Progenitor cell of endocrine pancreas (in vitro differentiated cells): ENCODE results near the gene GPBP1L1. TPM values are rescaled to one million over a fixed set of nuclear protein-coding genes. Genes with fewer than 3 reads are reported as not detected.
A peak's percentile ranks its signal among the peaks of the same experiment; 100 is the strongest.
"Not testable (repeated sequence)": the region's sequence is repeated elsewhere in the genome, so short reads cannot be mapped to it uniquely, and the experiment has no call there.

Experiments
- DNase-seq: peaks from one replicate; pipeline ENCODE4 v3.0.0; 2021; ENCODE audit warnings: low spot score; ENCODE audit not compliant: unreplicated experiment
- H3K27ac Mint-ChIP-seq: 2 replicates; pipeline ENCODE4 v1.8.0; 2021; ENCODE audit warnings: mild to moderate bottlenecking, moderate library complexity, mixed read lengths
- H3K27me3 Mint-ChIP-seq: 2 replicates; pipeline ENCODE4 v1.8.0; 2021; ENCODE audit warnings: mixed read lengths
- H3K36me3 Mint-ChIP-seq: 2 replicates; pipeline ENCODE4 v1.8.0; 2022; ENCODE audit warnings: mixed read lengths; ENCODE audit not compliant: insufficient read depth
- H3K4me1 Mint-ChIP-seq: 2 replicates; pipeline ENCODE4 v1.8.0; 2021; ENCODE audit warnings: low read depth, mixed read lengths
- H3K4me3 Mint-ChIP-seq: 2 replicates; pipeline ENCODE4 v1.8.0; 2021; ENCODE audit warnings: low read depth, mild to moderate bottlenecking, moderate library complexity, mixed read lengths
- H3K9me3 Mint-ChIP-seq: 2 replicates; pipeline ENCODE4 v1.8.0; 2021; ENCODE audit warnings: low read depth, mixed read lengths
- total RNA-seq: library from RNA; stranded (reverse); gene quantifications from 2 replicates; pipeline ENCODE4 v1.2.1, GENCODE V29; 2021
- TF ChIP-seq, protein P1 (sequence below): fragments of 200-600 bp; sonication (generic); IDR thresholded peaks from one replicate; pipeline ENCODE4 v1.5.0; 2021; ENCODE audit warnings: antibody characterized with exemption, mild to moderate bottlenecking; ENCODE audit not compliant: unreplicated experiment

GPBP1L1 gene
- total RNA-seq, 1 donor from 2014 or later: 153 TPM

DNA sequence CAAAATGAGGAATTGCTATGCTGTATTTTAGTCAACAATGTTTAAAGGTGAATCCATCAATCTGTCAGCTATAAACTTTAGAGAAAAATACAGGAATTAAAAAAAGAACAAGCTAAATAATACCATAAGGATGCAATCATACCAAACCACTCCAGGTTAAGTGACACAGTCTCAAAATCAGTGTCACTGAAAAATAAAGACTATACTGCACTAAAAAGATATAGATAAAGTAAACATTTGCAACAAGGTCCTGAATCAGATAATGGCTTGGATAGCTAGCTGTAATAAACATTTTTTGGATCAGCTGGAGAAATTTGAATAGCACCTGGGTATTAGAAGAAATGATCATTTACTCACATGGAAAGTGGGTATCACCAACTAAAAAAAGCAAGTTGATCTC, 7.8 kb downstream of the GPBP1L1 start:
- Mint-ChIP-seq H3K4me1 (peaks cover 56% of the 10 kb centered on the region), H3K9me3 (no peaks in the 10 kb centered on the region), H3K27ac (no peak overlapping the region), H3K27me3 (no peaks in the 10 kb centered on the region), H3K36me3 (no peaks in the 10 kb centered on the region), H3K4me3 (no peak overlapping the region)
- no peak for DNase-seq
- TF ChIP-seq, protein P1, sequence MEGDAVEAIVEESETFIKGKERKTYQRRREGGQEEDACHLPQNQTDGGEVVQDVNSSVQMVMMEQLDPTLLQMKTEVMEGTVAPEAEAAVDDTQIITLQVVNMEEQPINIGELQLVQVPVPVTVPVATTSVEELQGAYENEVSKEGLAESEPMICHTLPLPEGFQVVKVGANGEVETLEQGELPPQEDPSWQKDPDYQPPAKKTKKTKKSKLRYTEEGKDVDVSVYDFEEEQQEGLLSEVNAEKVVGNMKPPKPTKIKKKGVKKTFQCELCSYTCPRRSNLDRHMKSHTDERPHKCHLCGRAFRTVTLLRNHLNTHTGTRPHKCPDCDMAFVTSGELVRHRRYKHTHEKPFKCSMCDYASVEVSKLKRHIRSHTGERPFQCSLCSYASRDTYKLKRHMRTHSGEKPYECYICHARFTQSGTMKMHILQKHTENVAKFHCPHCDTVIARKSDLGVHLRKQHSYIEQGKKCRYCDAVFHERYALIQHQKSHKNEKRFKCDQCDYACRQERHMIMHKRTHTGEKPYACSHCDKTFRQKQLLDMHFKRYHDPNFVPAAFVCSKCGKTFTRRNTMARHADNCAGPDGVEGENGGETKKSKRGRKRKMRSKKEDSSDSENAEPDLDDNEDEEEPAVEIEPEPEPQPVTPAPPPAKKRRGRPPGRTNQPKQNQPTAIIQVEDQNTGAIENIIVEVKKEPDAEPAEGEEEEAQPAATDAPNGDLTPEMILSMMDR: no peak

GRCh38 chr1:45677751-45678245, 8.5 kb downstream of the GPBP1L1 start:
- DNase-seq: no peak
- Mint-ChIP-seq H3K27ac (peak overlapping the region; percentile 36), H3K4me1 (peaks cover 60% of the 10 kb centered on the region), H3K9me3 (no peaks in the 10 kb centered on the region), H3K27me3 (no peaks in the 10 kb centered on the region), H3K36me3 (no peaks in the 10 kb centered on the region), H3K4me3 (no peak overlapping the region)
- TF ChIP-seq, protein P1: no peak

DNA sequence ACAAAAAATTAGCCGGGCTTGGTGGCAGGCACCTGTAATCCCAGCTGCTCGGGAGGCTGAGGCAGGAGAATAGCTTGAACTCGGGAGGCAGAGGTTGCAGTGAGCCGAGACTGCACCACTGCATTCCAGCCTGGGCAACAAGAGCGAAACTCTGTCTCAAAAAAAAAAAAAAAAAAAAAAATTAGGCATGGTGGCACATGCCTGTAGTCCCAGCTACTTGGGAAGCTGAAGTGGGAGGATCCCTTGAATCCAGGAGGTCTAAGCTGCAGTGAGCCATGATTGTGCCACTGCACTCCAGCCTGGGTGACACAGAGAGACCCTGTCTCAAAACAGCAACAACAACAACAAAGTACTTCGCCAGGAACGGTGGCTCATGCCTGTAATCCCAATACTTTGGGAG, 9.8 kb downstream of the GPBP1L1 start:
- peaks cover 50% of the 10 kb centered on the region for H3K4me1 Mint-ChIP-seq
- H3K27ac Mint-ChIP-seq: peak overlapping the region; percentile 33
- H3K36me3 Mint-ChIP-seq, DNase-seq, H3K4me3 Mint-ChIP-seq, H3K27me3 Mint-ChIP-seq, H3K9me3 Mint-ChIP-seq: not testable (repeated sequence)

DNA sequence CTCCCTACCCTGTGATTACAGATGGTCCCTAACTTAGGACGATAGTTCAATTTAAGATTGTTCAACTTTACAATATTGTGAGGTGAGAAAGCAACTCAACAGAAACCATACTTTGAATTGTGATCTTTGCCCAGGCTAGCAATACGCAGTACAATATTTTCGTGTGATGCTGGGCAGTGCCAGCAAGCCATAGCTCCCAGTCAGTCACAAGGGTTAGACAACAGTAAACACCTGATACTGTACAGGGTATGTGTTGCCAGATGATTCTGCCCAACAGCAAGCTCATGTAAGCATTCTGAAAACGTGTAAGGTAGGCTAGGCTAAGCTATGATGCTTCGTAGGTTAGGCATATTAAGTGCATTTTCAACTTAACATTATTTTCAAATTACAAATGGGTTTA, 11.9 kb downstream of the GPBP1L1 start:
- H3K27ac Mint-ChIP-seq: no peak overlapping the region
- H3K36me3 Mint-ChIP-seq: no peaks in the 10 kb centered on the region
- H3K27me3 Mint-ChIP-seq: no peaks in the 10 kb centered on the region
- TF ChIP-seq, protein P1: no peak
- no peak for DNase-seq
- no peaks in the 10 kb centered on the region for H3K9me3 Mint-ChIP-seq
- H3K4me3 Mint-ChIP-seq: no peak overlapping the region
- peaks cover 41% of the 10 kb centered on the region for H3K4me1 Mint-ChIP-seq

- peak overlapping the region; percentile 65 for H3K27ac Mint-ChIP-seq
- H3K4me3 Mint-ChIP-seq: no peak overlapping the region
- DNase-seq: no peak
- TF ChIP-seq, protein P1: no peak
- no peaks in the 10 kb centered on the region for H3K9me3 Mint-ChIP-seq
- no peaks in the 10 kb centered on the region for H3K36me3 Mint-ChIP-seq
- H3K4me1 Mint-ChIP-seq: peaks cover 36% of the 10 kb centered on the region
- no peaks in the 10 kb centered on the region for H3K27me3 Mint-ChIP-seq
Observed at GRCh38 chr1:45673956-45674355, 12.4 kb downstream of the GPBP1L1 start.

- Mint-ChIP-seq H3K4me1 (peaks cover 22% of the 10 kb centered on the region), H3K9me3 (no peaks in the 10 kb centered on the region), H3K27me3 (no peaks in the 10 kb centered on the region), H3K4me3 (no peak overlapping the region), H3K27ac (no peak overlapping the region), H3K36me3 (peaks cover 5% of the 10 kb centered on the region)
- no peak for DNase-seq
- TF ChIP-seq, protein P1: no peak
Observed at GRCh38 chr1:45669859-45670655, 16.3 kb downstream of the GPBP1L1 start.
